AG04450 (cell line): ENCODE measurements around the gene RAPH1. TPM values are rescaled to one million over a fixed set of nuclear protein-coding genes. Genes with fewer than 3 reads are reported as not detected.

Experiments
- CTCF ChIA-PET: fragments of 300-600, 350-600 bp; formaldehyde crosslinking; extraction: SDS; loops from one replicate; lab custom pipeline; 2022; ENCODE audit warnings: antibody characterized with exemption, inconsistent platforms; lab: Charles Lee
- POLR2A ChIA-PET: fragments of 350-600 bp; formaldehyde crosslinking; extraction: SDS; loops from one replicate; lab custom pipeline; 2021; ENCODE audit warnings: antibody characterized with exemption, inconsistent platforms; lab: Yijun Ruan, JAX
- DNase-seq: peaks from one replicate; pipeline ENCODE4 v3.0.0-alpha.2; 2011; ENCODE audit warnings: low read depth, low spot score
- H3K27ac ChIP-seq: one replicate; pipeline ENCODE4 v1.5.1; 2012; ENCODE audit warnings: low read depth, low read length, control low read depth
- H3K27me3 ChIP-seq: one replicate; pipeline ENCODE4 v1.6.0; 2012; ENCODE audit warnings: low read length; ENCODE audit not compliant: control insufficient read depth, insufficient read depth
- H3K4me3 ChIP-seq: 2 replicates; pipeline ENCODE4 v1.5.1; 2011; ENCODE audit warnings: mild to moderate bottlenecking, low read depth, low read length, control low read depth
- H3K9me3 ChIP-seq: 2 replicates; pipeline ENCODE4 v1.5.1; 2012; ENCODE audit warnings: low read length; ENCODE audit not compliant: control insufficient read depth, insufficient read depth
- CTCF ChIP-seq: IDR thresholded peaks from 2 replicates; pipeline ENCODE4 v1.5.1; 2011; ENCODE audit warnings: low read depth, low read length, control low read depth, inconsistent platforms
- polyA plus RNA-seq: library from polyadenylated mRNA; depleted of rRNA; stranded (reverse); fragments of >200 nt; gene quantifications from 2 replicates; pipeline ENCODE4 v1.2.3, GENCODE V29; 2011

RAPH1 gene
- polyA plus RNA-seq, 1 experiment = 6.0 TPM

- TF ChIP-seq CTCF = no peak
- no peak overlapping the region for H3K4me3 ChIP-seq
- no peaks in the 10 kb centered on the region for H3K9me3 ChIP-seq
- H3K27me3 ChIP-seq = no peaks in the 10 kb centered on the region
- no peak for DNase-seq
- no peak overlapping the region for H3K27ac ChIP-seq
- CTCF ChIA-PET = no interaction called here
- POLR2A ChIA-PET = no interaction called here
These were observed 37.2 kb upstream of the RAPH1 start for GRCh38 chr2:203572316-203572715.

GRCh38 chr2:203569677-203570316, 34.7 kb upstream of the RAPH1 start:
- H3K4me3 ChIP-seq = no peak overlapping the region
- no peak overlapping the region for H3K27ac ChIP-seq
- H3K27me3 ChIP-seq = no peaks in the 10 kb centered on the region
- DNase-seq = no peak
- ChIA-PET CTCF (no interaction called here), POLR2A (no interaction called here)
- H3K9me3 ChIP-seq = no peaks in the 10 kb centered on the region
- TF ChIP-seq CTCF = no peak

GRCh38 chr2:203567691-203568090, 32.6 kb upstream of the RAPH1 start:
- DNase-seq = no peak
- H3K9me3 ChIP-seq = no peaks in the 10 kb centered on the region
- TF ChIP-seq CTCF = no peak
- CTCF ChIA-PET = no interaction called here
- POLR2A ChIA-PET = no interaction called here
- no peaks in the 10 kb centered on the region for H3K27me3 ChIP-seq
- H3K4me3 ChIP-seq = no peak overlapping the region
- H3K27ac ChIP-seq = no peak overlapping the region

GRCh38 chr2:203566161-203566560, 31.1 kb upstream of the RAPH1 start:
- TF ChIP-seq CTCF = no peak
- DNase-seq = no peak
- H3K4me3 ChIP-seq = no peak overlapping the region
- H3K9me3 ChIP-seq = no peaks in the 10 kb centered on the region
- ChIA-PET CTCF (interaction anchor here (0.7 kb wide), 1 partner anchor 250 kb away, joined by 5 read pairs; no protein-coding TSS in a partner anchor), POLR2A (no interaction called here)
- H3K27ac ChIP-seq = no peak overlapping the region
- H3K27me3 ChIP-seq = no peaks in the 10 kb centered on the region

- TF ChIP-seq CTCF = no peak
- ChIA-PET POLR2A (no interaction called here), CTCF (no interaction called here)
- DNase-seq = no peak
- H3K27ac ChIP-seq = no peak overlapping the region
- H3K27me3 ChIP-seq = no peaks in the 10 kb centered on the region
- no peaks in the 10 kb centered on the region for H3K9me3 ChIP-seq
- H3K4me3 ChIP-seq = no peak overlapping the region
These were observed 30.0 kb upstream of the RAPH1 start for GRCh38 chr2:203565076-203565475.
